Lung (tissue), 12 donors: ENCODE measurements around the gene SDHAF4. TPM values are rescaled to one million over a fixed set of nuclear protein-coding genes. Genes with fewer than 3 reads are reported as not detected.

ENCODE experiments used
- ATAC-seq: fragments of 200-7000 bp; cut with Tn5 transposase; one replicate; pipeline ENCODE4 v1.9.1; 2020; ENCODE audit warnings: moderate number of reproducible peaks; ENCODE audit not compliant: insufficient read depth, low FRiP score
- DNase-seq, 3 donors: peaks; one replicate each; pipeline ENCODE4 v3.0.0-alpha.2; 2013 to 2017
- H3K27ac ChIP-seq, 2 donors: one replicate each; pipeline ENCODE4 v1.5.1; 2013; ENCODE audit warnings: mild to moderate bottlenecking in 2 of 2, moderate library complexity in 2 of 2, control low read depth in 1 of 2, inconsistent platforms in 1 of 2, low read depth in 1 of 2, low read length in 1 of 2
- H3K27me3 ChIP-seq, 3 donors: one replicate each; pipeline ENCODE4 v1.5.1; 2013; ENCODE audit warnings: low read length in 2 of 3; ENCODE audit not compliant: control insufficient read depth in 3 of 3, insufficient read depth in 3 of 3
- H3K36me3 ChIP-seq, 4 donors: one replicate each; pipeline ENCODE4 v1.5.1; 2013; ENCODE audit warnings: low read length in 4 of 4, mild to moderate bottlenecking in 1 of 4, moderate library complexity in 1 of 4; ENCODE audit not compliant: control insufficient read depth in 4 of 4, insufficient read depth in 4 of 4
- H3K4me1 ChIP-seq, 5 donors: one replicate each; pipeline ENCODE4 v1.5.1; 2013; ENCODE audit warnings: low read length in 5 of 5, mild to moderate bottlenecking in 2 of 5, moderate library complexity in 1 of 5; ENCODE audit not compliant: control insufficient read depth in 5 of 5, insufficient read depth in 5 of 5
- H3K4me3 ChIP-seq: one replicate; pipeline ENCODE4 v1.5.1; 2013; ENCODE audit warnings: mild to moderate bottlenecking, control low read depth, moderate library complexity
- H3K9ac ChIP-seq, 2 donors: one replicate each; pipeline ENCODE4 v1.5.1; 2013; ENCODE audit warnings: low read length in 2 of 2, control low read depth in 1 of 2; ENCODE audit not compliant: insufficient read depth in 1 of 2
- H3K9me3 ChIP-seq, 4 donors: one replicate each; pipeline ENCODE4 v1.5.1; 2013; ENCODE audit warnings: low read length in 3 of 4, mild to moderate bottlenecking in 1 of 4, moderate library complexity in 1 of 4; ENCODE audit not compliant: control insufficient read depth in 4 of 4, insufficient read depth in 3 of 4
- CTCF ChIP-seq: IDR thresholded peaks from 2 replicates; pipeline ENCODE4 v1.5.1; 2012; ENCODE audit warnings: mild to moderate bottlenecking; ENCODE audit errors: control extremely low read depth, extremely low read depth
- WGBS, 2 donors: extraction: QIAGEN DNeasy Blood & Tissue Kit; methylation state at CpG; one replicate each; pipeline ENCODE4 v1.1.7; 2013; 5-methylcytosine and 5-hydroxymethylcytosine counted together
- polyA plus RNA-seq, 2 donors: library from polyadenylated mRNA; stranded (reverse); fragments of 200-250 nt; gene quantifications; one replicate each; pipeline ENCODE4 v1.2.1, GENCODE V29; 2013
- total RNA-seq, 2 donors: library from RNA; depleted of rRNA in 1 of 2; stranded (reverse); fragments of >200 nt in 1 of 2; gene quantifications; one replicate each; pipeline ENCODE4 v1.2.1, GENCODE V29; 2014 to 2021
- donor health status: control.
- donor health status: control.
- donor health status: Bipolar disorder and iron deficiency.
- donor health status: healthy.
- donor health status: DM: yes; HTN: yes; CAD: no.

SDHAF4 gene
- total and polyA plus RNA-seq, 4 donors: 5.2 to 21.8 (median 12.6) TPM

DNA sequence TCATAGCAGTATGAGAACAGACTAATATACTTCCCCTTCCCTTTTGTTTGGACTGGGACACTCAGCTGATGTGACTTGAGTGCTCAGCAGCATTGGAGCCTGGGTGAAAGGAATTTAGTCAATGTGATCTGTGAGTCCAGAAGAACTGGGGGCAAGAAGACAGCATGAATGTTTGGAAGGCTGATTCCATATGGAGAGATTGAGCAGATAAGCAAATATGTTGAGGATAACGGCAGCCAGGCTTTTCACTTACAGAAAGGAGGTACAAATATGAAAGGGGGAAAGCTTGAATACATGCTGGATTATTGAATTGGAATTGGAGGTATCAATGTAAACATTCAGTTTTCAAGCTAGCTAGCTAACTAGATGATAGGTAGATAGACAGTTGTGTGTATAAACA, 63.2 kb downstream of the SDHAF4 start:
- ATAC-seq: no peak

GRCh38 chr6:70633870-70634269, 67.1 kb downstream of the SDHAF4 start:
- ATAC-seq (no peak), DNase-seq (no peak)
- Histone ChIP-seq H3K27me3 (no peaks in the 10 kb centered on the region), H3K4me3 (no peak overlapping the region), H3K36me3 (no peaks in the 10 kb centered on the region), H3K9ac (no peak overlapping the region), H3K9me3 (no peaks in the 10 kb centered on the region), H3K4me1 (no peaks in the 10 kb centered on the region), H3K27ac (no peak overlapping the region)
- no peak for TF ChIP-seq CTCF
- 64 to 92% methylated on average over 2 of the region's 2 CpGs for WGBS, 2 donors

More for the DNA sequence above, 63.2 kb downstream of the SDHAF4 start:
- Histone ChIP-seq H3K36me3 (no peaks in the 10 kb centered on the region), H3K27ac (no peak overlapping the region), H3K4me1 (no peaks in the 10 kb centered on the region), H3K27me3 (no peaks in the 10 kb centered on the region), H3K9me3 (no peaks in the 10 kb centered on the region), H3K9ac (no peak overlapping the region), H3K4me3 (no peak overlapping the region)
- TF ChIP-seq CTCF: no peak
- WGBS, 2 donors: 57 to 64% methylated on average over 1 of the region's 1 CpG
- DNase-seq: no peak

- no peaks in the 10 kb centered on the region for H3K36me3 ChIP-seq
- 92 to 98% methylated on average over 8 of the region's 8 CpGs for WGBS, 2 donors
- H3K4me3 ChIP-seq: no peak overlapping the region
- H3K4me1 ChIP-seq: no peaks in the 10 kb centered on the region
- no peak overlapping the region for H3K9ac ChIP-seq
- TF ChIP-seq CTCF: no peak
- H3K27me3 ChIP-seq: no peaks in the 10 kb centered on the region
- no peak for DNase-seq
- H3K27ac ChIP-seq: no peak overlapping the region
- H3K9me3 ChIP-seq: no peaks in the 10 kb centered on the region
- ATAC-seq: no peak
Observed at GRCh38 chr6:70636596-70636995, 69.9 kb downstream of the SDHAF4 start.

GRCh38 chr6:70638468-70638867, 71.7 kb downstream of the SDHAF4 start:
- H3K4me3 ChIP-seq: no peak overlapping the region
- H3K9me3 ChIP-seq: no peaks in the 10 kb centered on the region
- ATAC-seq: no peak
- TF ChIP-seq CTCF: no peak
- 93 to 100% methylated on average over 1 of the region's 1 CpG for WGBS, 2 donors
- no peaks in the 10 kb centered on the region for H3K4me1 ChIP-seq
- H3K36me3 ChIP-seq: no peaks in the 10 kb centered on the region
- H3K27ac ChIP-seq: no peak overlapping the region
- DNase-seq: no peak
- no peaks in the 10 kb centered on the region for H3K27me3 ChIP-seq
- no peak overlapping the region for H3K9ac ChIP-seq

Other genes with a start within 250 kb of the SDHAF4 start
- 10 to 100 TPM; 24.8 to 62.1 TPM for gene FAM135A, start 153.4 kb upstream of the SDHAF4 start, total RNA-seq
- 10 to 100 TPM in 1 of 2 donors, 1 to 10 TPM in 1; 8.2 to 14.1 TPM for gene FAM135A, start 153.4 kb upstream of the SDHAF4 start, polyA plus RNA-seq
- gene SMAP1, start 101.0 kb downstream of the SDHAF4 start, total RNA-seq: 10 to 100 TPM; 21.4 to 31.8 TPM
- gene SMAP1, start 101.0 kb downstream of the SDHAF4 start, polyA plus RNA-seq: 10 to 100 TPM; 16.5 to 17.8 TPM